HG02981 (cell line): ENCODE data around the gene SMARCD2.
"Not testable (repeated sequence)": the region's sequence is repeated elsewhere in the genome, so short reads cannot be mapped to it uniquely, and the experiment has no call there.

Experiments used
- ATAC-seq: cut with Tn5 transposase; IDR thresholded peaks from one replicate; pipeline ENCODE4 v1.9.1; 2021; ENCODE audit warnings: mild to moderate bottlenecking, moderate library complexity; ENCODE audit not compliant: unreplicated experiment

The SMARCD2 gene

GRCh38 chr17:63816123-63816522 lies 26.4 kb downstream of the SMARCD2 start:
- no peak for ATAC-seq

- ATAC-seq = no peak
These were observed 32.5 kb downstream of the SMARCD2 start for GRCh38 chr17:63809970-63810369.

GRCh38 chr17:63805591-63805990 lies 36.9 kb downstream of the SMARCD2 start:
- no peak for ATAC-seq

GRCh38 chr17:63804328-63804727 lies 38.2 kb downstream of the SMARCD2 start:
- ATAC-seq = no peak

GRCh38 chr17:63800783-63801182 lies 41.7 kb downstream of the SMARCD2 start:
- no peak for ATAC-seq

GRCh38 chr17:63798572-63799106 lies 43.8 kb downstream of the SMARCD2 start:
- no peak for ATAC-seq

GRCh38 chr17:63796375-63796774 lies 46.1 kb downstream of the SMARCD2 start:
- ATAC-seq = not testable (repeated sequence)

- no peak for ATAC-seq
These were observed 50.3 kb downstream of the SMARCD2 start for GRCh38 chr17:63792055-63792729.

- no peak for ATAC-seq
These were observed 52.4 kb downstream of the SMARCD2 start for GRCh38 chr17:63790057-63790456.

GRCh38 chr17:63786971-63787711 lies 55.3 kb downstream of the SMARCD2 start:
- no peak for ATAC-seq

GRCh38 chr17:63786117-63786516 lies 56.4 kb downstream of the SMARCD2 start:
- no peak for ATAC-seq

- no peak for ATAC-seq
These were observed 56.9 kb downstream of the SMARCD2 start for GRCh38 chr17:63785556-63785955.

- ATAC-seq = no peak
These were observed 59.0 kb downstream of the SMARCD2 start for GRCh38 chr17:63783522-63783921.
